Natural killer cell (primary cell): Measurements from ENCODE around the gene SNPH. TPM values are rescaled to one million over a fixed set of nuclear protein-coding genes. Genes with fewer than 3 reads are reported as not detected.

Experiments
- ATAC-seq, 3 donors: fragments of 150-1000 bp in 2 of 3; fragments of 200-7000 bp in 1 of 3; cut with Tn5 transposase; 1 replicate in 1 of 3; 2 replicates in 2 of 3; pipeline ENCODE4 v1.10.0; 2021; ENCODE audit warnings: mild to moderate bottlenecking in 2 of 3, moderate library complexity in 2 of 3
- DNase-seq, 2 donors: peaks; one replicate each; pipeline versions ENCODE4 v3.0.0 to v3.0.0-alpha.2; 2013 to 2021; ENCODE audit warnings: mixed read lengths in 1 of 2
- H3K27ac ChIP-seq: one replicate; pipeline ENCODE4 v1.5.1; 2013; ENCODE audit warnings: mild to moderate bottlenecking, low read length
- H3K27me3 ChIP-seq: one replicate; pipeline ENCODE4 v1.6.1; 2013; ENCODE audit warnings: low read length; ENCODE audit not compliant: control insufficient read depth, insufficient read depth
- H3K36me3 ChIP-seq: one replicate; pipeline ENCODE4 v1.6.1; 2013; ENCODE audit warnings: low read length; ENCODE audit not compliant: control insufficient read depth, insufficient read depth
- H3K4me1 ChIP-seq: one replicate; pipeline ENCODE4 v1.6.1; 2013; ENCODE audit warnings: low read length; ENCODE audit not compliant: control insufficient read depth, insufficient read depth
- H3K4me3 ChIP-seq: one replicate; pipeline ENCODE4 v1.5.1; 2013; ENCODE audit warnings: low read length
- H3K9me3 ChIP-seq: one replicate; pipeline ENCODE4 v1.6.1; 2013; ENCODE audit warnings: low read length; ENCODE audit not compliant: control insufficient read depth, insufficient read depth
- H3K27ac Mint-ChIP-seq, 2 donors: one replicate each; pipeline ENCODE4 v1.8.0; 2022; ENCODE audit warnings: mild to moderate bottlenecking in 2 of 2, mixed read lengths in 2 of 2, moderate library complexity in 1 of 2
- H3K27me3 Mint-ChIP-seq, 2 donors: one replicate each; pipeline ENCODE4 v1.8.0; 2022; ENCODE audit warnings: low read depth in 2 of 2, mixed read lengths in 2 of 2
- H3K36me3 Mint-ChIP-seq: one replicate; pipeline ENCODE4 v1.8.0; 2022; ENCODE audit warnings: mixed read lengths
- H3K4me1 Mint-ChIP-seq, 2 donors: one replicate each; pipeline ENCODE4 v1.8.0; 2022; ENCODE audit warnings: mixed read lengths in 2 of 2
- H3K4me3 Mint-ChIP-seq: one replicate; pipeline ENCODE4 v1.8.0; 2022; ENCODE audit warnings: mild to moderate bottlenecking, moderate library complexity, mixed read lengths
- H3K9me3 Mint-ChIP-seq, 2 donors: one replicate each; pipeline ENCODE4 v1.8.0; 2022; ENCODE audit warnings: mixed read lengths in 2 of 2
- CTCF ChIP-seq: fragments of 200-600 bp; IDR thresholded peaks from one replicate; pipeline ENCODE4 v1.8.0; 2022; ENCODE audit warnings: antibody characterized with exemption
- WGBS: methylation state at CpG from one replicate; pipeline ENCODE4 v1.1.7; 2013; ENCODE audit warnings: missing lambda C conversion rate; ENCODE audit not compliant: insufficient coverage; 5-methylcytosine and 5-hydroxymethylcytosine counted together
- intact Hi-C: fragments of 100-400 bp; cut with micrococcal nuclease; formaldehyde crosslinking; loops from one replicate; pipeline ENCODE4 v1.14.2; 2022
- total RNA-seq, 4 donors: library from RNA; stranded (reverse); fragments of 120-200 nt in 1 of 4; gene quantifications; one replicate each; pipeline versions ENCODE4 v1.2.3 to v1.2.4, GENCODE V29; 2013 to 2022

The SNPH gene
- total RNA-seq, 3 donors from 2014 or later (not counting 1 experiment from before 2014, with no cell fraction given) = 3.1 to 5.9 (median 5.8) TPM

DNA sequence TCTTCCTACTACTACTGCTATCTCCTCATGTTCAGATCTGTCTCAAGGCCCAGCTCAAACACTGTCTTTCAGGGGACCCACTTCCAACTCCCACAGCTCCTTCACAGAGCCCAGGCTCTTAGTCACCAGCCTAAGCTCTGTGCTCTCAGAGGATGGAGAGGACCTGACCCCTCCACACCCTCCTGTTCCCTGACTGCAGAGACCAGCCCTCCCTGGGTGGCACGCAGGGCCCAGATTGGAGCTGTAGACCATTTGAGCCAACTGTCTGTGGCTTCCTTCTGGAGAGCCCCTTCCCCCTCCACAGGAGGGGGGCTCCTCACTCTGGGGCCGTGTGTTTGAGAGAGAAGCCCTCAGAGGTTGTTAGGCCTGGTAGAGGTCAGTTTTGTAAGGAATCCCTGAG, 9.8 kb downstream of the SNPH start:
- Mint-ChIP-seq H3K4me3 (no peak overlapping the region), H3K4me1 (no peaks in the 10 kb centered on the region), H3K27me3 (peaks cover 0 to 3% of the 10 kb centered on the region in 2 donors), H3K36me3 (no peaks in the 10 kb centered on the region), H3K9me3 (no peaks in the 10 kb centered on the region), H3K27ac (no peak overlapping the region)
- Histone ChIP-seq H3K4me1 (no peaks in the 10 kb centered on the region), H3K27ac (no peak overlapping the region), H3K9me3 (no peaks in the 10 kb centered on the region), H3K27me3 (no peaks in the 10 kb centered on the region), H3K36me3 (no peaks in the 10 kb centered on the region), H3K4me3 (no peak overlapping the region)
- TF ChIP-seq CTCF = no peak
- 80% methylated on average over 2 of the region's 2 CpGs for WGBS
- ATAC-seq (no peak), DNase-seq (no peak)
- intact Hi-C loops = no loop called here

DNA sequence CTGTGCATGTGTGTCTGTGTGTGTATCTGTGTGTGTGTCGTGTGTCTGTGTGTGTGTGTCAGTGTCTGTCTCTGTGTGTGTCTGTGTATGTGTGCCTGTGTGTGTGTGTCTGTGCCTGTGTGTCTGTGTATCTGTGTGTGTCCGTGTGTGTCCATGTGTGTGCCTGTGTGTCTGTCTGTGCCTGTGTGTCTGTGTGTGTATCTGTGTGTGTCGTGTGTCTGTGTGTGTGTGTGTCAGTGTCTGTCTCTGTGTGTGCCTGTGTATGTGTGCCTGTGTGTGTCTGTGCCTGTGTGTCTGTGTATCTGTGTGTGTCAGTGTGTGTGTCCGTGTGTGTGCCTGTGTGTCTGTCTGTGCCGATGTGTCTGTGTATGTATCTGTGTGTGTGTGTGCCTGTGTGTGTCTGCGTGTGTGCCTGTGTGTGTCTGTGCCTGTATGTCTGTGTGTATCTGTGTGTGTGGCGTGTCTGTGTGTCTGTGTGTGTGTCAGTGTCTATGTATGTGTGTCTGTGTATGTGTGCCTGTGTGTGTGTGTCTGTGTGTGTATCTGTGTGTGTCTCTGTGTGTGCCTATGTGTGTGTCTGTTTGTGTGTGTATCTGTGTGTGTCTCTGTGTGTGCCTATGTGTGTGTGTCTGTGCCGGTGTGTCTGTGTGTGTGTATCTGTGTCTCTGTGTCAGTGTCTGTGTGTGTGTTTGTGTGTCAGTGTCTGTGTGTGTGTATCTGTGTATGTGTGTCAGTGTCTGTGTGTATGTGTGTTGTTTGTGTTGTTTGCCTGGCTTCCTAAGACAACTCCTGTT, 11.6 kb downstream of the SNPH start:
- no peaks in the 10 kb centered on the region for H3K36me3 Mint-ChIP-seq
- Histone ChIP-seq H3K9me3 (no peaks in the 10 kb centered on the region), H3K27me3 (no peaks in the 10 kb centered on the region), H3K4me3 (no peak overlapping the region), H3K27ac (no peak overlapping the region), H3K36me3 (no peaks in the 10 kb centered on the region), H3K4me1 (no peaks in the 10 kb centered on the region)
- TF ChIP-seq CTCF = no peak
- DNase-seq = no peak
- H3K9me3 Mint-ChIP-seq = no peaks in the 10 kb centered on the region
- no peak for ATAC-seq
- intact Hi-C loops = no loop called here
- peaks cover 0 to 3% of the 10 kb centered on the region in 2 donors for H3K27me3 Mint-ChIP-seq
- no peak overlapping the region for H3K4me3 Mint-ChIP-seq
- WGBS = 95% methylated on average over 8 of the region's 8 CpGs
- H3K27ac Mint-ChIP-seq = no peak overlapping the region
- no peaks in the 10 kb centered on the region for H3K4me1 Mint-ChIP-seq

GRCh38 chr20:1278993-1279392, 12.9 kb downstream of the SNPH start:
- H3K9me3 ChIP-seq = no peaks in the 10 kb centered on the region
- Mint-ChIP-seq H3K36me3 (no peaks in the 10 kb centered on the region), H3K4me3 (no peak overlapping the region), H3K9me3 (no peaks in the 10 kb centered on the region), H3K4me1 (no peaks in the 10 kb centered on the region), H3K27ac (no peak overlapping the region), H3K27me3 (peaks cover 0 to 3% of the 10 kb centered on the region in 2 donors)
- H3K4me3 ChIP-seq = no peak overlapping the region
- intact Hi-C loops = no loop called here
- H3K27ac ChIP-seq = no peak overlapping the region
- WGBS = 72% methylated on average over 3 of the region's 4 CpGs
- no peak for TF ChIP-seq CTCF
- H3K27me3 ChIP-seq = no peaks in the 10 kb centered on the region
- no peaks in the 10 kb centered on the region for H3K4me1 ChIP-seq
- no peaks in the 10 kb centered on the region for H3K36me3 ChIP-seq
- no peak for DNase-seq
- no peak for ATAC-seq
